Tibial nerve (tissue), 3 donors: ENCODE results near the gene IFNA17.
"Not testable (repeated sequence)": the region's sequence is repeated elsewhere in the genome, so short reads cannot be mapped to it uniquely, and the experiment has no call there.

ENCODE experiments used
- CTCF ChIP-seq, 5 experiments: fragments of 200-600 bp in 3 of 5; fragments of 450-650 bp in 2 of 5; sonication (generic) in 3 of 5; IDR thresholded peaks; one replicate each; pipeline ENCODE4 v1.5.1; 2016 to 2019; ENCODE audit warnings: antibody characterized with exemption in 5 of 5, mild to moderate bottlenecking in 3 of 5, moderate library complexity in 2 of 5
- POLR2A ChIP-seq, 2 donors: fragments of 450-650 bp; IDR thresholded peaks; one replicate each; pipeline ENCODE4 v1.6.1; 2017; ENCODE audit warnings: antibody characterized with exemption in 2 of 2, mild to moderate bottlenecking in 2 of 2, moderate library complexity in 2 of 2

- TF ChIP-seq CTCF (IDR thresholded peaks at IDR 0.05), result peak; percentile 27 to 45 (median 42)
- TF ChIP-seq POLR2A (IDR thresholded peaks at IDR 0.05), result not testable (repeated sequence)
Measured at GRCh38 chr9:21194867-21195776, 32.9 kb downstream of the IFNA17 start.
